ENCODE measurements around the gene AKAP6. TPM values are rescaled to one million over a fixed set of nuclear protein-coding genes. Genes with fewer than 3 reads are reported as not detected.

AKAP6 gene
- total and polyA plus RNA-seq, 4 donors = 0.42 to 3.2 (median 1.7) TPM

- H3K27ac ChIP-seq (ENCODE audit: low read depth in 1 of 2, low read length in 2 of 2) = no peak overlapping the region
Observed at GRCh38 chr14:32525591-32525990, 196.5 kb downstream of the AKAP6 start.

GRCh38 chr14:32530800-32531199 is 201.7 kb downstream of the AKAP6 start:
- H3K9me3 ChIP-seq (ENCODE audit: control insufficient read depth in 4 of 4, low read length in 3 of 4) = no peaks in the 10 kb centered on the region
- DNase-seq (ENCODE audit: low spot score) = no peak
- 55% methylated on average over 1 of the region's 1 CpG for WGBS
- TF ChIP-seq SP1 (IDR thresholded peaks at IDR 0.05) = no peak
- TF ChIP-seq FOXA2 (IDR thresholded peaks at IDR 0.05) = no peak
- no peak for TF ChIP-seq ATF3 (IDR thresholded peaks at IDR 0.05)
- TF ChIP-seq HNF4A (conservative IDR thresholded peaks at IDR 0.05) = no peak
- no peak for TF ChIP-seq ZBTB33 (IDR thresholded peaks at IDR 0.05)
- TF ChIP-seq REST (IDR thresholded peaks at IDR 0.05) = no peak
- no peak for TF ChIP-seq YY1 (IDR thresholded peaks at IDR 0.05)
- no peak for TF ChIP-seq EGR1 (IDR thresholded peaks at IDR 0.05; ENCODE audit: low read depth in 2 of 2)
- TF ChIP-seq FOXA1 (IDR thresholded peaks at IDR 0.05) = no peak
- no peak for TF ChIP-seq MAX (IDR thresholded peaks at IDR 0.05)
- TF ChIP-seq GABPA (IDR thresholded peaks at IDR 0.05 in 1 of 2, conservative IDR thresholded peaks at IDR 0.05 in 1 of 2) = no peak
- no peak for TF ChIP-seq TAF1 (conservative IDR thresholded peaks at IDR 0.05)
- TF ChIP-seq CTCF (IDR thresholded peaks at IDR 0.05; ENCODE audit: low read depth, low read length, missing input control) = no peak
- no peak for TF ChIP-seq HNF4G (IDR thresholded peaks at IDR 0.05)
- no peak for TF ChIP-seq JUND (IDR thresholded peaks at IDR 0.05)
- TF ChIP-seq NR2F2 (IDR thresholded peaks at IDR 0.05) = no peak
- no peak for TF ChIP-seq RAD21 (IDR thresholded peaks at IDR 0.05)
- H3K36me3 ChIP-seq (ENCODE audit: control insufficient read depth in 4 of 4, insufficient read depth in 3 of 4, low read depth in 1 of 4, low read length in 3 of 4) = no peaks in the 10 kb centered on the region
- no peaks in the 10 kb centered on the region for H3K27me3 ChIP-seq (ENCODE audit: control insufficient read depth in 4 of 4, insufficient read depth in 4 of 4, low read length in 3 of 4)
- H3K27ac ChIP-seq (ENCODE audit: low read depth in 1 of 2, low read length in 2 of 2) = no peak overlapping the region
- H3K4me1 ChIP-seq (ENCODE audit: control insufficient read depth in 4 of 4, insufficient read depth in 4 of 4, low read length in 3 of 4) = no peaks in the 10 kb centered on the region
- H3K4me3 ChIP-seq (ENCODE audit: low read depth in 1 of 3, low read length in 3 of 3) = no peak overlapping the region
- H3K9ac ChIP-seq (ENCODE audit: low read depth in 1 of 2, low read length in 2 of 2) = no peak overlapping the region

More at GRCh38 chr14:32525591-32525990, 196.5 kb downstream of the AKAP6 start:
- no peak overlapping the region for H3K4me3 ChIP-seq (ENCODE audit: low read depth in 1 of 3, low read length in 3 of 3)
- no peak for TF ChIP-seq SP1 (IDR thresholded peaks at IDR 0.05)
- H3K36me3 ChIP-seq (ENCODE audit: control insufficient read depth in 4 of 4, insufficient read depth in 3 of 4, low read depth in 1 of 4, low read length in 3 of 4) = no peaks in the 10 kb centered on the region
- H3K9ac ChIP-seq (ENCODE audit: low read depth in 1 of 2, low read length in 2 of 2) = no peak overlapping the region
- H3K9me3 ChIP-seq (ENCODE audit: control insufficient read depth in 4 of 4, low read length in 3 of 4) = no peaks in the 10 kb centered on the region
- WGBS = 89% methylated on average over 2 of the region's 2 CpGs
- H3K4me1 ChIP-seq (ENCODE audit: control insufficient read depth in 4 of 4, insufficient read depth in 4 of 4, low read length in 3 of 4) = no peaks in the 10 kb centered on the region
- no peaks in the 10 kb centered on the region for H3K27me3 ChIP-seq (ENCODE audit: control insufficient read depth in 4 of 4, insufficient read depth in 4 of 4, low read length in 3 of 4)
- no peak for DNase-seq (ENCODE audit: low spot score)
